Measurements from ENCODE around the gene RAP2B. TPM values are rescaled to one million over a fixed set of nuclear protein-coding genes. Genes with fewer than 3 reads are reported as not detected.
A peak's percentile ranks its signal among the peaks of the same experiment; 100 is the strongest.

The RAP2B gene
- total and polyA plus RNA-seq, 2 of the 13 experiments (the other 11 are each of a cell fraction or from before 2014, with no cell fraction given): 6.4 to 7.1 TPM

DNA sequence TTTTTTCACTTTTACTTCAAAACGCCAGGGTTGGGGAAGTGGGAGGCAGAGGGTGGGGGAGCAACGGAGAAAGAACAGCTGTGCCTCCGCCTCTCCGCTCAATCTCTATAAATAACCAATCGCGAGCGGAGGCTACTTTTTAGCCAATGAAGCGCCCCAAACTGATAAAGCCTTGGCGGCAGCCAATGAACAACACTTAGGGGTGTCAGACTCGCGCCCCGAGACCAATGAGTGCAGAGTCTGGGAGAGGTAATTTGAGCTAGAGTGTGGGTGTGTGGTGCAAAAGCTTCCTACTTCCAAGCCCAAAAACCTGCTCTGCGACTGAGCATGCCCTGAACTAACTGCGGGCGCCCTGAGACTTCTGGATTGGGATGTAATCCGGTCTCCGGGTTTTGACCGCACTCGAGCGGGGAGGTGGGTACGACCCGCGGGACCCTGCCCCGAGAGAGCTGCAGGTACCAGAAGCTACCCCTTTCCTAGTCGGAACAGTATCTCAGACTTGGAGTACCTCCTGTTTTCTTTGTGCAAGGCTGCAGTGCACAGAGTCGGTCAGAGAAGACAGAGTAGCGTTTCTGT, 800 bp upstream of the RAP2B start (continued):
- peak; percentile 21 for TF ChIP-seq SP4 (CRISPR knock-in tag; IDR thresholded peaks at IDR 0.05)
- no peak for TF ChIP-seq ZNF230 (CRISPR knock-in tag; IDR thresholded peaks at IDR 0.05)
- TF ChIP-seq FOXM1 (CRISPR knock-in tag; IDR thresholded peaks at IDR 0.05): no peak
- peak; percentile 43; the same call in 1 of the 2 replicates for TF ChIP-seq ZNF331 (CRISPR knock-in tag; IDR thresholded peaks at IDR 0.05)
- no peak for TF ChIP-seq ZNF782 (CRISPR knock-in tag; IDR thresholded peaks at IDR 0.05; ENCODE audit: borderline replicate concordance)
- TF ChIP-seq, protein P1, sequence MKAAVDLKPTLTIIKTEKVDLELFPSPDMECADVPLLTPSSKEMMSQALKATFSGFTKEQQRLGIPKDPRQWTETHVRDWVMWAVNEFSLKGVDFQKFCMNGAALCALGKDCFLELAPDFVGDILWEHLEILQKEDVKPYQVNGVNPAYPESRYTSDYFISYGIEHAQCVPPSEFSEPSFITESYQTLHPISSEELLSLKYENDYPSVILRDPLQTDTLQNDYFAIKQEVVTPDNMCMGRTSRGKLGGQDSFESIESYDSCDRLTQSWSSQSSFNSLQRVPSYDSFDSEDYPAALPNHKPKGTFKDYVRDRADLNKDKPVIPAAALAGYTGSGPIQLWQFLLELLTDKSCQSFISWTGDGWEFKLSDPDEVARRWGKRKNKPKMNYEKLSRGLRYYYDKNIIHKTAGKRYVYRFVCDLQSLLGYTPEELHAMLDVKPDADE (CRISPR knock-in tag; IDR thresholded peaks at IDR 0.05): no peak
- peak; percentile 4 for TF ChIP-seq HNRNPLL (IDR thresholded peaks at IDR 0.05; ENCODE audit: low read depth, low read length, poor library complexity, severe bottlenecking)
- TF ChIP-seq, protein P2, sequence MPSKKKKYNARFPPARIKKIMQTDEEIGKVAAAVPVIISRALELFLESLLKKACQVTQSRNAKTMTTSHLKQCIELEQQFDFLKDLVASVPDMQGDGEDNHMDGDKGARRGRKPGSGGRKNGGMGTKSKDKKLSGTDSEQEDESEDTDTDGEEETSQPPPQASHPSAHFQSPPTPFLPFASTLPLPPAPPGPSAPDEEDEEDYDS (CRISPR knock-in tag; IDR thresholded peaks at IDR 0.05): peak; percentile 97
- TF ChIP-seq, protein P3, sequence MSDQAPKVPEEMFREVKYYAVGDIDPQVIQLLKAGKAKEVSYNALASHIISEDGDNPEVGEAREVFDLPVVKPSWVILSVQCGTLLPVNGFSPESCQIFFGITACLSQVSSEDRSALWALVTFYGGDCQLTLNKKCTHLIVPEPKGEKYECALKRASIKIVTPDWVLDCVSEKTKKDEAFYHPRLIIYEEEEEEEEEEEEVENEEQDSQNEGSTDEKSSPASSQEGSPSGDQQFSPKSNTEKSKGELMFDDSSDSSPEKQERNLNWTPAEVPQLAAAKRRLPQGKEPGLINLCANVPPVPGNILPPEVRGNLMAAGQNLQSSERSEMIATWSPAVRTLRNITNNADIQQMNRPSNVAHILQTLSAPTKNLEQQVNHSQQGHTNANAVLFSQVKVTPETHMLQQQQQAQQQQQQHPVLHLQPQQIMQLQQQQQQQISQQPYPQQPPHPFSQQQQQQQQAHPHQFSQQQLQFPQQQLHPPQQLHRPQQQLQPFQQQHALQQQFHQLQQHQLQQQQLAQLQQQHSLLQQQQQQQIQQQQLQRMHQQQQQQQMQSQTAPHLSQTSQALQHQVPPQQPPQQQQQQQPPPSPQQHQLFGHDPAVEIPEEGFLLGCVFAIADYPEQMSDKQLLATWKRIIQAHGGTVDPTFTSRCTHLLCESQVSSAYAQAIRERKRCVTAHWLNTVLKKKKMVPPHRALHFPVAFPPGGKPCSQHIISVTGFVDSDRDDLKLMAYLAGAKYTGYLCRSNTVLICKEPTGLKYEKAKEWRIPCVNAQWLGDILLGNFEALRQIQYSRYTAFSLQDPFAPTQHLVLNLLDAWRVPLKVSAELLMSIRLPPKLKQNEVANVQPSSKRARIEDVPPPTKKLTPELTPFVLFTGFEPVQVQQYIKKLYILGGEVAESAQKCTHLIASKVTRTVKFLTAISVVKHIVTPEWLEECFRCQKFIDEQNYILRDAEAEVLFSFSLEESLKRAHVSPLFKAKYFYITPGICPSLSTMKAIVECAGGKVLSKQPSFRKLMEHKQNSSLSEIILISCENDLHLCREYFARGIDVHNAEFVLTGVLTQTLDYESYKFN (CRISPR knock-in tag; conservative IDR thresholded peaks at IDR 0.05): 0 out of 2 replicates have a peak, but pooled peaks have one; percentile 2
- 0 out of 2 replicates have a peak, but pooled peaks have one; percentile 4 for TF ChIP-seq TGIF2 (CRISPR knock-in tag; IDR thresholded peaks at IDR 0.05)
- TF ChIP-seq, protein P4, sequence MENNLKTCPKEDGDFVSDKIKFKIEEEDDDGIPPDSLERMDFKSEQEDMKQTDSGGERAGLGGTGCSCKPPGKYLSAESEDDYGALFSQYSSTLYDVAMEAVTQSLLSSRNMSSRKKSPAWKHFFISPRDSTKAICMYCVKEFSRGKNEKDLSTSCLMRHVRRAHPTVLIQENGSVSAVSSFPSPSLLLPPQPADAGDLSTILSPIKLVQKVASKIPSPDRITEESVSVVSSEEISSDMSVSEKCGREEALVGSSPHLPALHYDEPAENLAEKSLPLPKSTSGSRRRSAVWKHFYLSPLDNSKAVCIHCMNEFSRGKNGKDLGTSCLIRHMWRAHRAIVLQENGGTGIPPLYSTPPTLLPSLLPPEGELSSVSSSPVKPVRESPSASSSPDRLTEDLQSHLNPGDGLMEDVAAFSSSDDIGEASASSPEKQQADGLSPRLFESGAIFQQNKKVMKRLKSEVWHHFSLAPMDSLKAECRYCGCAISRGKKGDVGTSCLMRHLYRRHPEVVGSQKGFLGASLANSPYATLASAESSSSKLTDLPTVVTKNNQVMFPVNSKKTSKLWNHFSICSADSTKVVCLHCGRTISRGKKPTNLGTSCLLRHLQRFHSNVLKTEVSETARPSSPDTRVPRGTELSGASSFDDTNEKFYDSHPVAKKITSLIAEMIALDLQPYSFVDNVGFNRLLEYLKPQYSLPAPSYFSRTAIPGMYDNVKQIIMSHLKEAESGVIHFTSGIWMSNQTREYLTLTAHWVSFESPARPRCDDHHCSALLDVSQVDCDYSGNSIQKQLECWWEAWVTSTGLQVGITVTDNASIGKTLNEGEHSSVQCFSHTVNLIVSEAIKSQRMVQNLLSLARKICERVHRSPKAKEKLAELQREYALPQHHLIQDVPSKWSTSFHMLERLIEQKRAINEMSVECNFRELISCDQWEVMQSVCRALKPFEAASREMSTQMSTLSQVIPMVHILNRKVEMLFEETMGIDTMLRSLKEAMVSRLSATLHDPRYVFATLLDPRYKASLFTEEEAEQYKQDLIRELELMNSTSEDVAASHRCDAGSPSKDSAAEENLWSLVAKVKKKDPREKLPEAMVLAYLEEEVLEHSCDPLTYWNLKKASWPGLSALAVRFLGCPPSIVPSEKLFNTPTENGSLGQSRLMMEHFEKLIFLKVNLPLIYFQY (CRISPR knock-in tag; IDR thresholded peaks at IDR 0.05; ENCODE audit: borderline replicate concordance): no peak; the same call in 1 of the 2 replicates
- TF ChIP-seq RFX5 (IDR thresholded peaks at IDR 0.05; ENCODE audit: low read depth, low read length): peak; percentile 66
- no peak for TF ChIP-seq ZNF17 (CRISPR knock-in tag; IDR thresholded peaks at IDR 0.05)
- no peak for TF ChIP-seq ZNF224 (CRISPR knock-in tag; IDR thresholded peaks at IDR 0.05)
- no peak for TF ChIP-seq NCOR1 (IDR thresholded peaks at IDR 0.05; ENCODE audit: borderline replicate concordance, low read length)
- 0 out of 2 replicates have a peak, but pooled peaks have one; percentile 26 for TF ChIP-seq SATB2 (CRISPR knock-in tag; IDR thresholded peaks at IDR 0.05)
- TF ChIP-seq AGO1 (IDR thresholded peaks at IDR 0.05; ENCODE audit: low read depth, low read length, poor library complexity, severe bottlenecking): no peak
- TF ChIP-seq, protein P5, sequence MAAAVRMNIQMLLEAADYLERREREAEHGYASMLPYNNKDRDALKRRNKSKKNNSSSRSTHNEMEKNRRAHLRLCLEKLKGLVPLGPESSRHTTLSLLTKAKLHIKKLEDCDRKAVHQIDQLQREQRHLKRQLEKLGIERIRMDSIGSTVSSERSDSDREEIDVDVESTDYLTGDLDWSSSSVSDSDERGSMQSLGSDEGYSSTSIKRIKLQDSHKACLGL (CRISPR knock-in tag; IDR thresholded peaks at IDR 0.05): 0 out of 2 replicates have a peak, but pooled peaks have one; percentile 8
- TF ChIP-seq ZZZ3 (CRISPR knock-in tag; IDR thresholded peaks at IDR 0.05; ENCODE audit: borderline replicate concordance): no peak
